Neutrophil (primary cell): ENCODE measurements around the gene XNDC1N.
A peak's percentile ranks its signal among the peaks of the same experiment; 100 is the strongest.

Experiments used
- H3K27ac ChIP-seq: fragments of 200-600 bp; sonication (generic); 2 replicates; pipeline ENCODE4 v1.5.1; 2016; ENCODE audit warnings: mild to moderate bottlenecking, moderate library complexity
- H3K27me3 ChIP-seq: fragments of 200-600 bp; sonication (generic); 2 replicates; pipeline ENCODE4 v1.6.0; 2016; ENCODE audit warnings: mild to moderate bottlenecking
- H3K36me3 ChIP-seq: fragments of 200-600 bp; sonication (generic); 2 replicates; pipeline ENCODE4 v1.5.1; 2017
- H3K4me1 ChIP-seq, 2 experiments: fragments of 200-600 bp in 1 of 2; sonication (generic) in 1 of 2; 1 replicate in 1 of 2; 2 replicates in 1 of 2; pipeline versions ENCODE4 v1.5.1 to v1.6.1; 2013 to 2016; ENCODE audit warnings: low read depth in 1 of 2, low read length in 1 of 2, mild to moderate bottlenecking in 1 of 2, moderate library complexity in 1 of 2; ENCODE audit not compliant: control insufficient read depth in 1 of 2, insufficient read depth in 1 of 2
- H3K4me3 ChIP-seq, 2 experiments: fragments of 200-600 bp in 1 of 2; sonication (generic) in 1 of 2; 1 replicate in 1 of 2; 2 replicates in 1 of 2; pipeline ENCODE4 v1.5.1; 2013 to 2016; ENCODE audit warnings: low read depth in 1 of 2, low read length in 1 of 2, mild to moderate bottlenecking in 1 of 2, moderate library complexity in 1 of 2
- H3K9me3 ChIP-seq: fragments of 200-600 bp; sonication (generic); 2 replicates; pipeline ENCODE4 v1.5.1; 2016
- TF ChIP-seq, protein P1 (sequence below): fragments of 200-600 bp; sonication (generic); IDR thresholded peaks from 2 replicates; pipeline ENCODE4 v1.5.1; 2016; ENCODE audit warnings: antibody characterized with exemption

XNDC1N gene

DNA sequence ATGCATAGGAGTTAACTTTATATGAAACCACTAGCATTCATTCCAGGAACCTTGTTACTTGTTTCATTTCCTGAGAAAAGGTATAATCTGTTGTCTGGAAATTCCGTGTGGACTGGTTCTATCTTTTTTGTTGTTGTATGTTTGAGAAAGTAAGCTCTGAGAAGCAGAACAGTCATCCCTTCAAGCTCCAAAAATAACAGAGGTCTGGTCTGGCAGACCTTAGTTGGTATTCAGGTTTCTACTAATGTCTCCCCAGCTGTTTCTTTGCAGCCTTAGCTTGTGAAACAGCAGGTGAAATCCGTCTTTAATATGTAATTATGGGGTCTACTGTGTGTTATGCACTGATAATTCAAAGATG is 2.8 kb upstream of the XNDC1N start:
- Histone ChIP-seq H3K9me3 (no peaks in the 10 kb centered on the region), H3K27me3 (no peaks in the 10 kb centered on the region), H3K27ac (no peak overlapping the region), H3K4me1 (peaks cover 24% of the 10 kb centered on the region in 2 experiments), H3K36me3 (no peaks in the 10 kb centered on the region), H3K4me3 (no peak overlapping the region)
- TF ChIP-seq, protein P1, sequence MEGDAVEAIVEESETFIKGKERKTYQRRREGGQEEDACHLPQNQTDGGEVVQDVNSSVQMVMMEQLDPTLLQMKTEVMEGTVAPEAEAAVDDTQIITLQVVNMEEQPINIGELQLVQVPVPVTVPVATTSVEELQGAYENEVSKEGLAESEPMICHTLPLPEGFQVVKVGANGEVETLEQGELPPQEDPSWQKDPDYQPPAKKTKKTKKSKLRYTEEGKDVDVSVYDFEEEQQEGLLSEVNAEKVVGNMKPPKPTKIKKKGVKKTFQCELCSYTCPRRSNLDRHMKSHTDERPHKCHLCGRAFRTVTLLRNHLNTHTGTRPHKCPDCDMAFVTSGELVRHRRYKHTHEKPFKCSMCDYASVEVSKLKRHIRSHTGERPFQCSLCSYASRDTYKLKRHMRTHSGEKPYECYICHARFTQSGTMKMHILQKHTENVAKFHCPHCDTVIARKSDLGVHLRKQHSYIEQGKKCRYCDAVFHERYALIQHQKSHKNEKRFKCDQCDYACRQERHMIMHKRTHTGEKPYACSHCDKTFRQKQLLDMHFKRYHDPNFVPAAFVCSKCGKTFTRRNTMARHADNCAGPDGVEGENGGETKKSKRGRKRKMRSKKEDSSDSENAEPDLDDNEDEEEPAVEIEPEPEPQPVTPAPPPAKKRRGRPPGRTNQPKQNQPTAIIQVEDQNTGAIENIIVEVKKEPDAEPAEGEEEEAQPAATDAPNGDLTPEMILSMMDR = no peak

DNA sequence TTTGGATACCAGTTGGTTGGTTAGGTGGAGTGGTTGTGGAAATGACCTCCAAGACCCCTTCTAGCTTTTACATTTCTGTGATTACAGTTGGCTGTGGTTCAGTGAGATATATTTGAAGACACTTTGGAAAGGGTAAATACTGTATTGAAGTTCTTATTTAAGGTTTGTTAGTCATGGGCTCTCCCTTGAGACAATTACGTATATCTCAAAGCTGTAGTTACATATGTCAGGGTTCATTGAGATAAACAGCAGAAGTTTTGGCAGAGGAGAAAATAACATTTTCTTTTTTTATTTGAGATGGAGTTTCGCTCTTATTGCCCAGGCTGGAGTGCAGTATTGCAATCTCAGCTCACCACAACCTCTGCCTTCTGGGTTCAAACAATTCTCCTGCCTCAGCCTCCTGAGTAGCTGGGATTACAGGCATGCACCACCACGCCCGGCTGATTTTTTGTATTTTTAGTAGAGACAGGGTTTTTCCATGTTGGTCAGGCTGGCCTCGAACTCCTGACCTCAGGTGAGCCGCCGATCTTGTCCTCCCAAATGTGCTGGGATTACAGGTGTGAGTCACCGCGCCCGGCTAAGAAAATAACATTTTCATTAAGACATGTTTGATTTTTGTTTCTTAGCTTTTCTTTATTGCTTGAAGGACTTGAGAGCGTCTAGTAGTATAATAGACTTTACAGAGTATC is 2.3 kb upstream of the XNDC1N start:
- H3K36me3 ChIP-seq = no peaks in the 10 kb centered on the region
- H3K9me3 ChIP-seq = no peaks in the 10 kb centered on the region
- TF ChIP-seq, protein P1 = no peak
- no peak overlapping the region for H3K27ac ChIP-seq
- H3K4me3 ChIP-seq = no peak overlapping the region
- peaks cover 24% of the 10 kb centered on the region in 2 experiments for H3K4me1 ChIP-seq
- no peaks in the 10 kb centered on the region for H3K27me3 ChIP-seq

DNA sequence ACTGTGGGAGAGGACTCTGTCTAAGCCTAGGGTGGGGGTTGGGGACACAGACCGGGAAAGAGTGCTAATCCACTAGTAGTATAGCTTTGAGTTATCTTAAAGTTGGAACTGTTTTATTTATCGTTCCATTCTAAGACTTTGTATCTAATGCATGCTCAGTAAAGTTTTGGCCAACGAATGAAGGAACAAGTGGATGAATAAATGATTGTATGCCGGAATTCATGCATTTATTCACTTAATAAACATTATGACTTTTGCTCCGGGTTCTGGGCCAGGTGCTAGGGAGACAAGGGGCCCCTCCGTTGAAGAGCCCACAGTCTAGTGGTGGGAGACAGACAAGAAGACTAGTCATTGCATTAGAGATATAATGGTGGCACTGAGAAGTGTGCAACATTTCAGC is 1.1 kb upstream of the XNDC1N start:
- H3K27ac ChIP-seq = peak overlapping the region; percentile 92
- peak overlapping the region; percentile 88 to 98 for H3K4me3 ChIP-seq
- no peaks in the 10 kb centered on the region for H3K9me3 ChIP-seq
- H3K36me3 ChIP-seq = no peaks in the 10 kb centered on the region
- TF ChIP-seq, protein P1 = no peak
- peaks cover 24% of the 10 kb centered on the region in 2 experiments for H3K4me1 ChIP-seq
- H3K27me3 ChIP-seq = no peaks in the 10 kb centered on the region

DNA sequence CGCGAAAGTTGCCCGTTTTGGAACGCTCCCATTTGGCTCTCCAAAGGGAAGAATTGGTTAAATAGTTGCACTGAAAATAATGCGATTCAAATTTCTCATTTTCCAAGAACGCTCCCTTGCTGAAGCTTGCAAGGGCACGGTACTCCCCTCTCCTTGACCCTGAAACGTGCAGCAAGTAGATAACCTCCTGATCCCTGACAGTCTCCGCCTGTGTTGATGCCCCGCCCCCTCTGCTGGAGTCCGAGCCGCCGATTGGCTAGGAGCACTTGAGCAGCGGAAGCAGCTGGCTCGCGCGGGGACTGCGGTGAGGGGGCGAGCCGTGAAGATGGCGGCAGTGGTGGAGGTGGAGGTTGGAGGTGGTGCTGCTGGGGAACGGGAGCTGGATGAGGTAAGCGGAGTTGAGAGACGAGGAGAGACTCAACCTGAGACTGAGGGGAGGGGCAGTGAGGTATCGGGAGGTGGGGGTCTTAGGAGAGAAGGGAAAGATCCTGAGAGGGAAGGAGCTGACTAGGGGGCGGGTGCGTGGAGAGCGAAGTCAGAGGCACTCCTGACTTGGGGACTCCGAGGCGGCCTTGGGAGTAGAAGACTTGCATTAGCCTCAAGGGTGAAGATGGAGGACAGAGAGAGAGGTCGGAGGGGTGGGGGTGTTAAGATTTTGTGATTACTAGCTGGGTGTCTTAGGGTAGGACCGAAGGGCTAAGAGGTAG is 496 bp upstream of the XNDC1N start, which contains the start of gene RNF121:
RNF121 (plus strand) TSS at position 310 of the 707 bp plus-strand sequence; CDS start at position 326, 16 bp downstream.
- TF ChIP-seq, protein P1 = no peak
- no peaks in the 10 kb centered on the region for H3K9me3 ChIP-seq
- no peaks in the 10 kb centered on the region for H3K27me3 ChIP-seq
- peaks cover 24% of the 10 kb centered on the region in 2 experiments for H3K4me1 ChIP-seq
- no peaks in the 10 kb centered on the region for H3K36me3 ChIP-seq
- peak within 1 kb of the TSS; percentile 92 for H3K27ac ChIP-seq
- H3K4me3 ChIP-seq = peak within 1 kb of the TSS; percentile 88 to 98

DNA sequence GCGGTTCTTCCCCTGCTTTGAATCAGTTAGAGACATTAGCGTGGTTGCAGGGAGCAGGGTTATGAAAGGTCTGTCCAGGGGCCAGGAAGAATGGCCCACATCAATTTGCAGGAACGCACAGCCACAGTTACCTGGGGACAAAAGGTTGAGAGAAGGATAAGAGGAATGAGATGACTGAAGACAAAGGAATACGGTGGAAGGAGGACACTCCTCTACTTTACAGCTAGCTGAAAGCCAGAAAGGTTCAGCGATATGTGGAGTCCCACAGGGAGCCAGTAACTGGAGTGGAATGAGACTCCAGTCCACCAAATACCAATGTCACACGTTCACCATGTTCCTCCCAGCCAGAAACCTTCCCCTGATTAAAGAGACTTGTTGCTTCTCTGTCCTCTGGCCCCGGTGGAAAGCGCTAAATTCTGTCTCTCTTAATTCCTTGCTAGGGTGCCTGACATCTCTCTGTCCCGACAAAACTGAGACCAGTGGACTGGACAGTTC is 10.7 kb downstream of the XNDC1N start:
- Histone ChIP-seq H3K9me3 (no peaks in the 10 kb centered on the region), H3K4me1 (no peaks in the 10 kb centered on the region), H3K36me3 (peaks cover 46% of the 10 kb centered on the region), H3K27me3 (no peaks in the 10 kb centered on the region), H3K4me3 (no peak overlapping the region), H3K27ac (no peak overlapping the region)
- TF ChIP-seq, protein P1 = no peak
